ENCODE measurements around the gene HECTD1. TPM values are rescaled to one million over a fixed set of nuclear protein-coding genes. Genes with fewer than 3 reads are reported as not detected.
A peak's percentile ranks its signal among the peaks of the same experiment; 100 is the strongest.

HECTD1 gene
- total and polyA plus RNA-seq, 9 of the 15 experiments (the other 6 are each of a cell fraction or from before 2014, with no cell fraction given): 27.9 to 111 (median 78.1) TPM

DNA sequence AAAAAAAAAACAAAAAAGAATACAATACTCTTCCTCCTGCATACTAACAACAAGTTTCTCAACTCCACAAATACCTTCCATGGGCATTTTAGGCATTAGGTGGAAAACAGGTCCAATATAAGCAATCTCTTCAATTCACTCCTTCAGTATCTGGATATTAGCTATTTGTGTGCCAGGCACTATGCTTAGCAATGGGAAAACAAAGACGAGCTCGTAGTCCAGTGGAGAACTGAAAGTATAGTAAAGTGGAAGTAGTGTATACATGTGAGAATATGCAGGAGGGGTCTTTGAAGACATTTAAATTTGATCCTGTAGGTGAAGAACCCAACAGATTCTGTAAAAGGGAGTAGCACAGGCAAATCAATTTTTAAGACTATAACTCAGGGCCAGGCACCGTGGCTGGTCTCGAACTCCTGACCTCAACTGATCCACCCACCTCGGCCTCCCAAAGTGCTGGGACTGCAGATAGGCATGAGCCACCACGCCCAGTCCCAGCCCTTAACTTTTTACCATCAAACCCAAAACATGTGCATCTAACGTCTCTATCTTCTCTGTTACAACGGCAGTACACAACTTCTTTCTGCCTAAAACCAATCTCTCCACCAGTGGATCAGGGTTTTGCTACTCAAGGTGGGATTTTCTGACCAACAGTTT is 10.6 kb downstream of the HECTD1 start:
- TF ChIP-seq XRCC4 (IDR thresholded peaks at IDR 0.05; ENCODE audit: extremely low read depth, insufficient read depth, insufficient read length) (no peak), EGR1 (conservative IDR thresholded peaks at IDR 0.05) (peak; percentile 19), TEAD4 (IDR thresholded peaks at IDR 0.05; ENCODE audit: low read length) (no peak), TEAD4 (CRISPR knock-in tag; IDR thresholded peaks at IDR 0.05; ENCODE audit: borderline replicate concordance) (no peak), ZNF175 (CRISPR knock-in tag; IDR thresholded peaks at IDR 0.05; ENCODE audit: low read depth) (no peak), CBFA2T3 (IDR thresholded peaks at IDR 0.05) (peak; percentile 44)
- TF ChIP-seq, protein P1, sequence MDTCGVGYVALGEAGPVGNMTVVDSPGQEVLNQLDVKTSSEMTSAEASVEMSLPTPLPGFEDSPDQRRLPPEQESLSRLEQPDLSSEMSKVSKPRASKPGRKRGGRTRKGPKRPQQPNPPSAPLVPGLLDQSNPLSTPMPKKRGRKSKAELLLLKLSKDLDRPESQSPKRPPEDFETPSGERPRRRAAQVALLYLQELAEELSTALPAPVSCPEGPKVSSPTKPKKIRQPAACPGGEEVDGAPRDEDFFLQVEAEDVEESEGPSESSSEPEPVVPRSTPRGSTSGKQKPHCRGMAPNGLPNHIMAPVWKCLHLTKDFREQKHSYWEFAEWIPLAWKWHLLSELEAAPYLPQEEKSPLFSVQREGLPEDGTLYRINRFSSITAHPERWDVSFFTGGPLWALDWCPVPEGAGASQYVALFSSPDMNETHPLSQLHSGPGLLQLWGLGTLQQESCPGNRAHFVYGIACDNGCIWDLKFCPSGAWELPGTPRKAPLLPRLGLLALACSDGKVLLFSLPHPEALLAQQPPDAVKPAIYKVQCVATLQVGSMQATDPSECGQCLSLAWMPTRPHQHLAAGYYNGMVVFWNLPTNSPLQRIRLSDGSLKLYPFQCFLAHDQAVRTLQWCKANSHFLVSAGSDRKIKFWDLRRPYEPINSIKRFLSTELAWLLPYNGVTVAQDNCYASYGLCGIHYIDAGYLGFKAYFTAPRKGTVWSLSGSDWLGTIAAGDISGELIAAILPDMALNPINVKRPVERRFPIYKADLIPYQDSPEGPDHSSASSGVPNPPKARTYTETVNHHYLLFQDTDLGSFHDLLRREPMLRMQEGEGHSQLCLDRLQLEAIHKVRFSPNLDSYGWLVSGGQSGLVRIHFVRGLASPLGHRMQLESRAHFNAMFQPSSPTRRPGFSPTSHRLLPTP (IDR thresholded peaks at IDR 0.05; ENCODE audit: borderline replicate concordance, extremely low read depth, insufficient read length): peak; percentile 70
- peak in 3 of 4 experiments; percentile 19 to 60 (median 22) for DNase-seq (ENCODE audit: extremely low read depth in 1 of 4, low spot score in 3 of 4)
- no TSS peak for BruUV-seq (replicated peaks)
- peak overlapping the region; percentile 39; the same call in 1 of the 3 replicates for H3K27ac ChIP-seq (ENCODE audit: extremely low read depth, low read depth, low read length)
- H3K9me1 ChIP-seq (ENCODE audit: control insufficient read depth, insufficient read depth, low read length): no peaks in the 10 kb centered on the region
- no peaks in the 10 kb centered on the region for H3K9me3 ChIP-seq (replicated peaks; ENCODE audit: control insufficient read depth, insufficient read depth, low read depth, low read length)
- peak overlapping the region in 1 of 2 experiments; percentile 69; a peak in 2 of 4 replicates for H3K9ac ChIP-seq (ENCODE audit: insufficient read depth in 1 of 2, low read depth in 2 of 2, low read length in 2 of 2)
- H3K79me2 ChIP-seq (ENCODE audit: control insufficient read depth, insufficient read depth, low read length): peaks cover 82% of the 10 kb centered on the region
- CTCF ChIA-PET (ENCODE audit: low intra/inter-chr PET ratio): no interaction called here
- POLR2A ChIA-PET: interaction anchor here (0.7 kb wide), 1 partner anchor 9 kb away, joined by 3 read pairs; no protein-coding TSS in a partner anchor
- intact Hi-C loops (cut with micrococcal nuclease): loop anchor here (5.0 kb wide), 1 partner anchor 40 kb away; no protein-coding TSS in a partner anchor
- peaks cover 11% of the 10 kb centered on the region; the same call in 1 of the 2 replicates for H4K20me1 ChIP-seq (replicated peaks; ENCODE audit: control insufficient read depth, insufficient read depth, low read length)
- FAIRE-seq: no peak
- no peaks in the 10 kb centered on the region for H3K27me3 ChIP-seq (ENCODE audit: control insufficient read depth in 2 of 2, insufficient read depth in 2 of 2, low read length in 2 of 2)
- H3K4me2 ChIP-seq (ENCODE audit: insufficient read depth, low read length): peak overlapping the region; percentile 1; the same call in 1 of the 2 replicates
- H3K36me3 ChIP-seq (ENCODE audit: control insufficient read depth, insufficient read depth, low read length): peaks cover 49% of the 10 kb centered on the region
- in situ Hi-C loops (cut with MboI): no loop called here
- WGBS (ENCODE audit: insufficient coverage, low coverage, missing lambda C conversion rate): 22% methylated on average over 8 of the region's 8 CpGs
- peak; percentile 62 for ATAC-seq
- no peak overlapping the region for H3K4me3 ChIP-seq
- peaks cover 6 to 35% of the 10 kb centered on the region in 2 experiments for H3K4me1 ChIP-seq (replicated peaks in 1 of 2; ENCODE audit: control insufficient read depth in 2 of 2, insufficient read depth in 2 of 2, low read length in 2 of 2)
- H2AFZ ChIP-seq (ENCODE audit: low read depth, low read length): no peak overlapping the region

All from K562 (cell line).